ENCODE data around the gene HDAC1.
A peak's percentile ranks its signal among the peaks of the same experiment; 100 is the strongest.
"Not testable (repeated sequence)": the region's sequence is repeated elsewhere in the genome, so short reads cannot be mapped to it uniquely, and the experiment has no call there.

HDAC1 gene

DNA sequence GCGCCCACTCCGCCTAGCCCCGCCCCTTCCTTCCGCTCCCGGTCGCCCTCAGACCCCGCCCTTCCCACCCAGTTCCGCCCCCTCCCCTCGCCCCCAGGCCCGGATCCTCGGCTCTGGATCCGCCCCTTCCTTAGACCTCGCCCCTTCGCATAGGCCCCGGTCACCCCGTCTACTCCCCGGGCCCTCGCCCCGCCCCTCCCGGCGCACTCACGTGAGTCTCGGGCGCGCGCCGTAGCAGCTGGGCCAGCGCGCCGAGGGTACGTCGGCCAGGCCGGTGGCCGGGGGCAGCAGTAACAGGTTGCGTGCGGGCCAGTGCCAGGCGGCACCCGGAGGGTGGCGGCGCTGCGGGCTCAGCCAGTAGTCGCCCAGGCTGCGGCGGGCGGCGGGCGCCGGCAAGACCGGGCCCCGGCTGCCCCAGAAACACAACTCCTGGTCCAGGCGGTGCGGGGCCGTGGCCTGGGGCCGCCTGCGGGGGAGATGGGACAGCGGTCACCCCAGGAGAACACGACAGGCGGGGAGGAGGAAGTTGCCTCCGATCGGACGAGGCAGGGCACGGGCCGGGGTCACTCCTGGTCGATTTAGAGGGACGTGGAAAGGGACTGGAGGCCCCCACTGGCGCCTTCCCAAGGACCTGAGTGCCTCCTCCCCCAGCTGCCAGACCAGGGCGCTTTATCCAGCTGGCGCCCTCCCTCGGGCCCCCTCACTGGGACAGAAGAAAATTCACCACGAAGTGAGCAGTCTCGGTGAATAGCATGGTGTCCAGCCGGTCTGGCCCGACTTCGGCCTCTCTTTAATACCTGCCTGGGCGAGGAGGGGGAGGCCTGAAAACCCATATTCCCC is 59.7 kb downstream of the HDAC1 start:
- TF ChIP-seq, protein P1, sequence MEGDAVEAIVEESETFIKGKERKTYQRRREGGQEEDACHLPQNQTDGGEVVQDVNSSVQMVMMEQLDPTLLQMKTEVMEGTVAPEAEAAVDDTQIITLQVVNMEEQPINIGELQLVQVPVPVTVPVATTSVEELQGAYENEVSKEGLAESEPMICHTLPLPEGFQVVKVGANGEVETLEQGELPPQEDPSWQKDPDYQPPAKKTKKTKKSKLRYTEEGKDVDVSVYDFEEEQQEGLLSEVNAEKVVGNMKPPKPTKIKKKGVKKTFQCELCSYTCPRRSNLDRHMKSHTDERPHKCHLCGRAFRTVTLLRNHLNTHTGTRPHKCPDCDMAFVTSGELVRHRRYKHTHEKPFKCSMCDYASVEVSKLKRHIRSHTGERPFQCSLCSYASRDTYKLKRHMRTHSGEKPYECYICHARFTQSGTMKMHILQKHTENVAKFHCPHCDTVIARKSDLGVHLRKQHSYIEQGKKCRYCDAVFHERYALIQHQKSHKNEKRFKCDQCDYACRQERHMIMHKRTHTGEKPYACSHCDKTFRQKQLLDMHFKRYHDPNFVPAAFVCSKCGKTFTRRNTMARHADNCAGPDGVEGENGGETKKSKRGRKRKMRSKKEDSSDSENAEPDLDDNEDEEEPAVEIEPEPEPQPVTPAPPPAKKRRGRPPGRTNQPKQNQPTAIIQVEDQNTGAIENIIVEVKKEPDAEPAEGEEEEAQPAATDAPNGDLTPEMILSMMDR (IDR thresholded peaks at IDR 0.05) = peak; percentile 6
- peak; percentile 93 for DNase-seq (ENCODE audit: low spot score)
- Histone ChIP-seq H3K4me3 (peak overlapping the region; percentile 95), H3K27ac (peak overlapping the region; percentile 94 to 97)

DNA sequence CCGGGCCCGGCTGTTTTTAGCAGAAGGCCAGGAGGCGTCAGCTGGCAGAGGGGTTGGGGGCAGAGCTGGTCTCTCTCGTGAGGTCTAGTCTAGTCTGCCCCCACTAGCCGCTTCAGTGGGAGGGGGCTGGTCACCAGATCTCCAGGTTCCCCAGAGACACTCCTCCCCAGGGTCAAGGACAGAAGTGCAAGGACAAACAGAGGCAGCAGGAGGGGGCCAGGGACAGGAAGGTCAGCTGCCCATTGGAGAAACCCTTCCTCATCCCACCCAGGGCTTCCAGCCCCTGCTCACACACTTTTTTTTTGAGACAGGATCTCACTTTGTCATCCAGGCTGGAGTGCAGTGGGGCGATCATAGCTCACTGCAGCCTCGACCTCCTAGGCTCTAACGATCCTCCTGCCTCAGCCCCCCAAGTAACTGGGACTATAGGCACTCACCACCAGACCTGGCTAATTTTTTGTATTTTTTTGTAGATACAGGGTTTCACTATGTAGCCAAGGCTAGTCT is 60.4 kb downstream of the HDAC1 start:
- Histone ChIP-seq H3K27ac (peak overlapping the region; percentile 94 to 97), H3K4me3 (peak overlapping the region; percentile 95)
- TF ChIP-seq, protein P1 (IDR thresholded peaks at IDR 0.05) = no peak
- DNase-seq (ENCODE audit: low spot score) = no peak

DNA sequence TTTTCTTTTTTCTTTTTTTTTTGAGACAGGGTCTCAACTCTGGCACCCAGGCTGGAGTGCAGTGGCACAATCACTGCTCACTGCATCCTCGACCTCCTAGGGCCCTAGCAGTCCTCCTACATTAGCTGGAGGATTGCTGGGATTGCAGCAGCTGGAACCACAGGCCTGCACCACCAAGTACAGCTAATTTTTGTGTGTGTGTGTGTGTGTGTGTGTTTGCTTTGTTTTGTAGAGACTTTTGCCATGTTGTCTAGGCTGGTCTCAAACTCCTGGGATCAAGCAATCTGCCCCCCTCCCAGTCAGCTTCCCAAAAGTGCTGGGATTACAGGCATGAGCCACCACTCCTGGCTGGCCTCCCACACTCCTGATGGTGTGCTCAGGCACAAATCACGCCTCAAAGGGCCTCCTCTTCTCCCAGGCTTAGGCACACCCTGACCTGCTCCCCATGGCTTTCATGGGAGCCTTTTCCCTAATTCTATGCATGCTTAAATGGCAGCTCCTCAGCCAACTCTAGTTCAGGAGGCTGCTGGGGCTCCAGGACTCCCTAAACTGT is 61.0 kb downstream of the HDAC1 start:
- Histone ChIP-seq H3K4me3 (no peak overlapping the region), H3K27ac (peak overlapping the region in 1 of 2 donors; percentile 79)
- no peak for DNase-seq (ENCODE audit: low spot score)
- TF ChIP-seq, protein P1 (IDR thresholded peaks at IDR 0.05) = no peak

DNA sequence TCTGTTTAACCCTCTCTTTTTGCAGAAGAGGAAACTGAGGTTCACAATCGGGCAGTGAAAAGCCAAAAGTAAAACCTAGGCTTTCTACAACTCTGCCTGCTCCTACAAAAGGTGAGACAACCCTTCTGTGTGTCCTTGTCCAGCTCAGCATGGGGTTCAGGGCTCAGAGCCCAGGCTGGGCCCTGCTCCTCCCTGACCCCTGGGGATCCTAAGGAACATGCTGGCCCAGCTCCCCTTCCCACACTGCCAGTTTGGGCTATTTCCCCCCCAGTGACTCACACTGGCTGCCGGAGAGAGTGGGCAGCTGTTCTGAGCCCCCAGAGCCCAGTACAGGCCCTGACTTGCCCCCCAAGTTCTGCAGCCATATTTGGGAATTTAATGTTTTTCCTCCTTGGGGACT is 61.5 kb downstream of the HDAC1 start:
- Histone ChIP-seq H3K27ac (peak overlapping the region in 1 of 2 donors; percentile 79), H3K4me3 (peak overlapping the region; percentile 11)
- DNase-seq (ENCODE audit: low spot score) = no peak
- TF ChIP-seq, protein P1 (IDR thresholded peaks at IDR 0.05) = no peak

DNA sequence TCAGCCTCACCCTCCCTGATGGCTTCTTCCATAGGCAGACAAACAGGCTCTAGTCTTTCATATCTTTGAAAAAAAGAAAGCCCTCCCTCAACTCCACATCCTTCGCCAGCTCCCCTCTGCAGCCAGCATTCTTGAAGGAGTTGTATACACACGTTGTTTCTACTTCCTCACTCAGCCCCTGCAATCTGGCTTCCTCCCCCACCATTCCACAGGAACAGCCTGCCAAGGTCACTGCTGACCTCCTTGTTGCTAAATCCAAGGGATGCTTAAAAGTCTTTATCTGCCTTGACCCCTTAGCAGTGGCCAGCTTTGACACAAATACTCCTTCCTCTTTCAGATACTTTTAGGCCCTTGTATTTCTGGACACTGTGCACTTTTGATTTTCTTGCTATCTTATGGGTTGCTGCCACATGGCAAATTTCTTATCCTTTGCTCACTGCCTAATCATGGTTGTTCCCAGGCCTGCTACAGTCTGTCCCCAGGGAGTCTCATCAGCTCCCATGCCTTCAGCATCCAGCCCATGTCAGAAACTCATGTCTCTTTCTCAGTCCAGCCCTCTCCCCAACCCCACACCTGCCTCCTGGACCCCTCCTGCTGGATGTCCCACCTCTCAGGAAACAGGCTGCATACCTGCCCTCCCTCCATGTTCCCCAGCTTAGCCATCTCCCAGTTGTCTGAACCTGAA is 62.1 kb downstream of the HDAC1 start:
- TF ChIP-seq, protein P1 (IDR thresholded peaks at IDR 0.05) = no peak
- no peak for DNase-seq (ENCODE audit: low spot score)
- Histone ChIP-seq H3K27ac (peak overlapping the region in 1 of 2 donors; percentile 79), H3K4me3 (peak overlapping the region; percentile 11)

DNA sequence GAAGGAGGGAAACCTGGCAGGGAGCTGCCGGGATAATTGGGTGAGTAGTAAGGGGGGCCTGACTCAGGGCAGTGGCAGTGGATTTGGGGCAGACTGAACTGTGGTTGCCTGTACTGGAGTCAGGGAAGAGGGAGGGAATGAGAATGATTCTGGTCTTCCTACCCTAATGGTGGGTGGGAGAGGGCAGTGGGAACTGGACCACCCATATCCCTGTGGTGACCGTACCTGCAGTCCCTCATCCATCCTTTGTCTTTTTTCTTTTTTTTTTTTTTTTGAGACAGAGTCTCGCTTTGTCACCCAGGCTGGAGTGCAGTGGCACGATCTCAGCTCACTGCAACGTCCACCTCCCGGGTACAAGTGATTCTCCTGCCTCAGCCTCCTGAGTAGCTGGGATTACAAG is 63.9 kb downstream of the HDAC1 start:
- not testable (repeated sequence) for H3K27ac ChIP-seq; H3K4me3 ChIP-seq; DNase-seq (ENCODE audit: low spot score)

DNA sequence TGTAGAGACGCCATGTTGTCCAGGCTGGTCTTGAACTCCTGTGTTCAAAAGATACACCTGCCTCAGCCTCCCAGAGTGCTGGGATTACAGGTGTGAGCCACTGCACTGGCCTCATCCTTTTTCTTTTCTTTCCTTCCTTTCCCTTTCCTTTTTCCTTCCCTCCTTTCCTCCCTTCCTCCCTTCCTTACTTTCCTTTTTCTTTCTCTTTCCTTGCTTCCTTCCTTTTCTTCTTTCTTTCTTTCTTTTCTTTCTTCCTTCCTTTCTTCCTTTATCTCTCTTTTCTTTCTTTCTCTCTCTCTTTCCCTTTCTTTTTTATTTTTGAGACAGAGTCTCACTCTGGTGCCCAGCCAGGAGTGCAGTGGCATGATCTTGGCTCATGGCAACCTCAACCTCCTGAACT is 64.6 kb downstream of the HDAC1 start:
- Histone ChIP-seq H3K27ac (no peak overlapping the region), H3K4me3 (no peak overlapping the region)
- TF ChIP-seq, protein P1 (IDR thresholded peaks at IDR 0.05) = no peak
- DNase-seq (ENCODE audit: low spot score) = no peak
